GM20431 (cell line): Measurements from ENCODE around the gene CTDSPL.

Experiments used
- in situ Hi-C: fragments of 300-500 bp; cut with MseI, MboI; formaldehyde crosslinking; loops from one replicate; pipeline ENCODE4 v1.15.0; 2020; ENCODE audit warnings: low sequenced_read_pairs; ENCODE audit not compliant: unreplicated experiment

Gene CTDSPL

GRCh38 chr3:37907906-37908305 lies 46.2 kb downstream of the CTDSPL start:
- in situ Hi-C loops = no loop called here

- in situ Hi-C loops = no loop called here
These were observed 47.6 kb downstream of the CTDSPL start for GRCh38 chr3:37909067-37909911.

GRCh38 chr3:37910671-37911400 lies 49.2 kb downstream of the CTDSPL start:
- in situ Hi-C loops = no loop called here

- in situ Hi-C loops = no loop called here
These were observed 50.5 kb downstream of the CTDSPL start for GRCh38 chr3:37912052-37912733.

- in situ Hi-C loops = no loop called here
These were observed 51.8 kb downstream of the CTDSPL start for GRCh38 chr3:37913522-37913921.

- in situ Hi-C loops = no loop called here
These were observed 55.0 kb downstream of the CTDSPL start for GRCh38 chr3:37916685-37917084.

- in situ Hi-C loops = no loop called here
These were observed 56.9 kb downstream of the CTDSPL start for GRCh38 chr3:37918627-37919026.

GRCh38 chr3:37920156-37920699 lies 58.5 kb downstream of the CTDSPL start:
- in situ Hi-C loops = no loop called here

GRCh38 chr3:37921025-37921424 lies 59.3 kb downstream of the CTDSPL start:
- in situ Hi-C loops = no loop called here

- in situ Hi-C loops = no loop called here
These were observed 61.3 kb downstream of the CTDSPL start for GRCh38 chr3:37922721-37923568.

- in situ Hi-C loops = no loop called here
These were observed 61.9 kb downstream of the CTDSPL start for GRCh38 chr3:37923569-37924040.

- in situ Hi-C loops = no loop called here
These were observed 62.8 kb downstream of the CTDSPL start for GRCh38 chr3:37924453-37924852.

- in situ Hi-C loops = no loop called here
These were observed 63.5 kb downstream of the CTDSPL start for GRCh38 chr3:37925157-37925556.

GRCh38 chr3:37926611-37927010 lies 64.9 kb downstream of the CTDSPL start:
- in situ Hi-C loops = no loop called here

- in situ Hi-C loops = no loop called here
These were observed 68.8 kb downstream of the CTDSPL start for GRCh38 chr3:37930495-37930894.

- in situ Hi-C loops = no loop called here
These were observed 70.8 kb downstream of the CTDSPL start for GRCh38 chr3:37932505-37932904.

- in situ Hi-C loops = no loop called here
These were observed 73.1 kb downstream of the CTDSPL start for GRCh38 chr3:37934631-37935289.

GRCh38 chr3:37935290-37935668 lies 73.6 kb downstream of the CTDSPL start:
- in situ Hi-C loops = no loop called here
